Middle frontal gyrus (tissue), 1 donor: Measurements from ENCODE around the gene PRKCH.
A peak's percentile ranks its signal among the peaks of the same experiment; 100 is the strongest.
"Not testable (repeated sequence)": the region's sequence is repeated elsewhere in the genome, so short reads cannot be mapped to it uniquely, and the experiment has no call there.

ENCODE experiments used
- DNase-seq: peaks from one replicate; pipeline ENCODE4 v3.0.0-alpha.2; 2015; ENCODE audit warnings: low spot score; ENCODE audit errors: extremely low spot score

Gene PRKCH

GRCh38 chr14:61453103-61453767, 131.9 kb downstream of the PRKCH start:
- no peak for DNase-seq

GRCh38 chr14:61454545-61454944, 133.2 kb downstream of the PRKCH start:
- DNase-seq = no peak

- DNase-seq = no peak
These were observed 134.0 kb downstream of the PRKCH start for GRCh38 chr14:61455351-61455750.

- peak; percentile 51 for DNase-seq
These were observed 135.3 kb downstream of the PRKCH start for GRCh38 chr14:61456720-61457119.

GRCh38 chr14:61458766-61459165, 137.4 kb downstream of the PRKCH start:
- DNase-seq = no peak

GRCh38 chr14:61459229-61459628, 137.8 kb downstream of the PRKCH start:
- no peak for DNase-seq

GRCh38 chr14:61460063-61460462, 138.7 kb downstream of the PRKCH start:
- DNase-seq = no peak

GRCh38 chr14:61460718-61461611, 139.6 kb downstream of the PRKCH start:
- DNase-seq = no peak

GRCh38 chr14:61461808-61462275, 140.5 kb downstream of the PRKCH start:
- DNase-seq = peak; percentile 79

- DNase-seq = no peak
These were observed 141.3 kb downstream of the PRKCH start for GRCh38 chr14:61462566-61463193.

- no peak for DNase-seq
These were observed 142.4 kb downstream of the PRKCH start for GRCh38 chr14:61463664-61464285.

GRCh38 chr14:61464539-61465320, 143.4 kb downstream of the PRKCH start:
- DNase-seq = not testable (repeated sequence)

GRCh38 chr14:61466249-61466904, 145.0 kb downstream of the PRKCH start:
- no peak for DNase-seq

GRCh38 chr14:61466905-61467280, 145.5 kb downstream of the PRKCH start:
- no peak for DNase-seq

GRCh38 chr14:61467296-61467695, 145.9 kb downstream of the PRKCH start:
- no peak for DNase-seq

GRCh38 chr14:61468063-61468825, 146.9 kb downstream of the PRKCH start:
- DNase-seq = no peak

GRCh38 chr14:61469781-61470180, 148.4 kb downstream of the PRKCH start:
- no peak for DNase-seq

GRCh38 chr14:61470261-61470960, 149.0 kb downstream of the PRKCH start:
- no peak for DNase-seq

- no peak for DNase-seq
These were observed 149.5 kb downstream of the PRKCH start for GRCh38 chr14:61470961-61471293.
